WTC11 (cell line): Measurements from ENCODE around the gene CFAP100. TPM values are rescaled to one million over a fixed set of nuclear protein-coding genes. Genes with fewer than 3 reads are reported as not detected.

Experiments
- ATAC-seq: fragments of 200-7000 bp; cut with Tn5 transposase; 2 replicates; pipeline ENCODE4 v1.10.0; 2021; ENCODE audit warnings: mild to moderate bottlenecking, moderate library complexity
- CTCF ChIA-PET: fragments of 300-600 bp; sonication (Branson Sonifier 250); formaldehyde crosslinking; loops from one replicate; lab custom pipeline; 2021; ENCODE audit warnings: antibody characterized with exemption; lab: Charles Lee
- POLR2A ChIA-PET: fragments of 350-600 bp; sonication (Branson Sonifier 250); formaldehyde crosslinking; loops from one replicate; lab custom pipeline; 2021; ENCODE audit warnings: antibody characterized with exemption; lab: Charles Lee
- DNase-seq: peaks from one replicate; pipeline ENCODE4 v3.0.0; 2021; ENCODE audit warnings: low spot score
- H3K27ac Mint-ChIP-seq: 2 replicates; pipeline ENCODE4 v1.8.0; 2021; ENCODE audit warnings: mixed read lengths
- H3K27me3 Mint-ChIP-seq: 2 replicates; pipeline ENCODE4 v1.8.0; 2021; ENCODE audit warnings: low read depth, mild to moderate bottlenecking, moderate library complexity, mixed read lengths
- H3K36me3 Mint-ChIP-seq: 2 replicates; pipeline ENCODE4 v1.8.0; 2021; ENCODE audit warnings: mixed read lengths
- H3K4me1 Mint-ChIP-seq: 2 replicates; pipeline ENCODE4 v1.8.0; 2022; ENCODE audit warnings: mixed read lengths
- H3K4me3 Mint-ChIP-seq: 2 replicates; pipeline ENCODE4 v1.8.0; 2021; ENCODE audit warnings: mild to moderate bottlenecking, moderate library complexity, mixed read lengths
- H3K9me3 Mint-ChIP-seq: 2 replicates; pipeline ENCODE4 v1.8.0; 2021; ENCODE audit warnings: mixed read lengths
- E2F5 ChIP-seq: sonication (generic); formaldehyde crosslinking; IDR thresholded peaks from 2 replicates; pipeline ENCODE4 v1.8.1; 2022; ENCODE audit warnings: mild to moderate bottlenecking, moderate library complexity, missing genetic modification reagents
- EMX1 ChIP-seq: fragments of 250-450 bp; sonication (Bioruptor Pico); IDR thresholded peaks from 2 replicates; pipeline ENCODE4 v1.8.0; 2021; ENCODE audit warnings: mild to moderate bottlenecking
- FOXJ3 ChIP-seq: sonication (generic); formaldehyde crosslinking; IDR thresholded peaks from 2 replicates; pipeline ENCODE4 v1.9.0; 2021; ENCODE audit warnings: missing genetic modification reagents, mild to moderate bottlenecking, borderline replicate concordance
- FOXP1 ChIP-seq: sonication (generic); formaldehyde crosslinking; IDR thresholded peaks from 2 replicates; pipeline ENCODE4 v1.8.0; 2022; ENCODE audit warnings: missing genetic modification reagents, mild to moderate bottlenecking, moderate library complexity, borderline replicate concordance
- HMGA2 ChIP-seq: fragments of 250-450 bp; sonication (Bioruptor Pico); IDR thresholded peaks from 2 replicates; pipeline ENCODE4 v1.4.0; 2021; ENCODE audit warnings: mild to moderate bottlenecking, moderate library complexity
- IRF1 ChIP-seq: sonication (generic); formaldehyde crosslinking; IDR thresholded peaks from 2 replicates; pipeline ENCODE4 v1.8.0; 2023; ENCODE audit warnings: missing genetic modification reagents
- MAX ChIP-seq: sonication (generic); formaldehyde crosslinking; IDR thresholded peaks from 2 replicates; pipeline ENCODE4 v1.8.0; 2022; ENCODE audit warnings: mild to moderate bottlenecking, missing genetic modification reagents
- NR1H2 ChIP-seq: sonication (generic); formaldehyde crosslinking; IDR thresholded peaks from 2 replicates; pipeline ENCODE4 v1.9.0; 2021; ENCODE audit warnings: mild to moderate bottlenecking, moderate library complexity, missing genetic modification reagents
- RELA ChIP-seq: sonication (generic); formaldehyde crosslinking; IDR thresholded peaks from 2 replicates; pipeline ENCODE4 v1.8.1; 2022; ENCODE audit warnings: missing genetic modification reagents, mild to moderate bottlenecking, borderline replicate concordance
- RORB ChIP-seq: fragments of 250-450 bp; sonication (Bioruptor Pico); IDR thresholded peaks from 2 replicates; pipeline ENCODE4 v1.9.0; 2021; ENCODE audit warnings: mild to moderate bottlenecking
- SP1 ChIP-seq: sonication (generic); formaldehyde crosslinking; conservative IDR thresholded peaks from 2 replicates; pipeline ENCODE4 v1.8.1; 2022; ENCODE audit warnings: missing genetic modification reagents
- TEAD4 ChIP-seq: sonication (generic); formaldehyde crosslinking; IDR thresholded peaks from 2 replicates; pipeline ENCODE4 v1.8.0; 2022; ENCODE audit warnings: mild to moderate bottlenecking, missing genetic modification reagents
- ZBTB21 ChIP-seq: sonication (generic); formaldehyde crosslinking; IDR thresholded peaks from 2 replicates; pipeline ENCODE4 v1.8.1; 2023; ENCODE audit warnings: mild to moderate bottlenecking, missing genetic modification reagents, borderline replicate concordance
- ZNF416 ChIP-seq: fragments of 250-450 bp; sonication (Bioruptor Pico); IDR thresholded peaks from 2 replicates; pipeline ENCODE4 v1.9.0; 2021; ENCODE audit warnings: mild to moderate bottlenecking, inconsistent platforms
- ZNF423 ChIP-seq: fragments of 250-450 bp; sonication (Bioruptor Pico); IDR thresholded peaks from 2 replicates; pipeline ENCODE4 v2.1.2; 2022; ENCODE audit warnings: mild to moderate bottlenecking, moderate library complexity
- total RNA-seq: library from RNA; stranded (reverse); gene quantifications from 3 replicates; pipeline ENCODE4 v1.2.3, GENCODE V29; 2021
- TF ChIP-seq, protein P1 (sequence below): sonication (generic); formaldehyde crosslinking; IDR thresholded peaks from 2 replicates; pipeline ENCODE4 v1.8.0; 2023; ENCODE audit warnings: missing genetic modification reagents, mild to moderate bottlenecking, borderline replicate concordance
- TF ChIP-seq, protein P2 (sequence below): sonication (generic); formaldehyde crosslinking; IDR thresholded peaks from 2 replicates; pipeline ENCODE4 v1.8.0; 2022; ENCODE audit warnings: mild to moderate bottlenecking, missing genetic modification reagents
- TF ChIP-seq, protein P3 (sequence below): fragments of 250-450 bp; sonication (Bioruptor Pico); IDR thresholded peaks from 2 replicates; pipeline ENCODE4 v2.1.2; 2022; ENCODE audit warnings: mild to moderate bottlenecking, moderate library complexity
- TF ChIP-seq, protein P4 (sequence below): sonication (generic); formaldehyde crosslinking; IDR thresholded peaks from 2 replicates; pipeline ENCODE4 v1.8.0; 2022; ENCODE audit warnings: missing genetic modification reagents
- TF ChIP-seq, protein P5 (sequence below): sonication (generic); formaldehyde crosslinking; IDR thresholded peaks from 2 replicates; pipeline ENCODE4 v1.8.1; 2023; ENCODE audit warnings: mild to moderate bottlenecking, missing genetic modification reagents

Gene CFAP100
- total RNA-seq, 1 experiment from 2014 or later, result not detected

- POLR2A ChIA-PET, result interaction anchor here (0.9 to 1.7 kb wide), 2 partner anchors 9 to 20 kb away, joined by 4 to 5 read pairs; no protein-coding TSS in a partner anchor
- DNase-seq (peak; percentile 52), ATAC-seq (peak; percentile 43)
- Mint-ChIP-seq H3K4me1 (peaks cover 39% of the 10 kb centered on the region), H3K27ac (peak overlapping the region; percentile 61), H3K36me3 (peaks cover 4% of the 10 kb centered on the region), H3K4me3 (peak overlapping the region; percentile 82), H3K27me3 (no peaks in the 10 kb centered on the region), H3K9me3 (no peaks in the 10 kb centered on the region)
- CTCF ChIA-PET, result interaction anchor here (0.8 to 2.0 kb wide), 10 partner anchors 9 to 898 kb away, joined by 3 to 18 read pairs (median 4); partner anchors contain the start of gene CFAP100
- TF ChIP-seq MAX (CRISPR knock-in tag) (no peak), EMX1 (CRISPR knock-in tag) (no peak), RELA (CRISPR knock-in tag) (0 out of 2 replicates have a peak, but pooled peaks have one; percentile 45), ZBTB21 (no peak; the same call in 1 of the 2 replicates), FOXJ3 (CRISPR knock-in tag) (no peak), TEAD4 (CRISPR knock-in tag) (no peak), HMGA2 (no peak), E2F5 (no peak), ZNF416 (CRISPR knock-in tag) (no peak), FOXP1 (CRISPR knock-in tag) (no peak; the same call in 1 of the 2 replicates), ZNF423 (CRISPR knock-in tag) (no peak), IRF1 (0 out of 2 replicates have a peak, but pooled peaks have one; percentile 41), RORB (CRISPR knock-in tag) (no peak), SP1 (CRISPR knock-in tag) (0 out of 2 replicates have a peak, but pooled peaks have one; percentile 9), NR1H2 (CRISPR knock-in tag) (no peak)
- TF ChIP-seq, protein P1, sequence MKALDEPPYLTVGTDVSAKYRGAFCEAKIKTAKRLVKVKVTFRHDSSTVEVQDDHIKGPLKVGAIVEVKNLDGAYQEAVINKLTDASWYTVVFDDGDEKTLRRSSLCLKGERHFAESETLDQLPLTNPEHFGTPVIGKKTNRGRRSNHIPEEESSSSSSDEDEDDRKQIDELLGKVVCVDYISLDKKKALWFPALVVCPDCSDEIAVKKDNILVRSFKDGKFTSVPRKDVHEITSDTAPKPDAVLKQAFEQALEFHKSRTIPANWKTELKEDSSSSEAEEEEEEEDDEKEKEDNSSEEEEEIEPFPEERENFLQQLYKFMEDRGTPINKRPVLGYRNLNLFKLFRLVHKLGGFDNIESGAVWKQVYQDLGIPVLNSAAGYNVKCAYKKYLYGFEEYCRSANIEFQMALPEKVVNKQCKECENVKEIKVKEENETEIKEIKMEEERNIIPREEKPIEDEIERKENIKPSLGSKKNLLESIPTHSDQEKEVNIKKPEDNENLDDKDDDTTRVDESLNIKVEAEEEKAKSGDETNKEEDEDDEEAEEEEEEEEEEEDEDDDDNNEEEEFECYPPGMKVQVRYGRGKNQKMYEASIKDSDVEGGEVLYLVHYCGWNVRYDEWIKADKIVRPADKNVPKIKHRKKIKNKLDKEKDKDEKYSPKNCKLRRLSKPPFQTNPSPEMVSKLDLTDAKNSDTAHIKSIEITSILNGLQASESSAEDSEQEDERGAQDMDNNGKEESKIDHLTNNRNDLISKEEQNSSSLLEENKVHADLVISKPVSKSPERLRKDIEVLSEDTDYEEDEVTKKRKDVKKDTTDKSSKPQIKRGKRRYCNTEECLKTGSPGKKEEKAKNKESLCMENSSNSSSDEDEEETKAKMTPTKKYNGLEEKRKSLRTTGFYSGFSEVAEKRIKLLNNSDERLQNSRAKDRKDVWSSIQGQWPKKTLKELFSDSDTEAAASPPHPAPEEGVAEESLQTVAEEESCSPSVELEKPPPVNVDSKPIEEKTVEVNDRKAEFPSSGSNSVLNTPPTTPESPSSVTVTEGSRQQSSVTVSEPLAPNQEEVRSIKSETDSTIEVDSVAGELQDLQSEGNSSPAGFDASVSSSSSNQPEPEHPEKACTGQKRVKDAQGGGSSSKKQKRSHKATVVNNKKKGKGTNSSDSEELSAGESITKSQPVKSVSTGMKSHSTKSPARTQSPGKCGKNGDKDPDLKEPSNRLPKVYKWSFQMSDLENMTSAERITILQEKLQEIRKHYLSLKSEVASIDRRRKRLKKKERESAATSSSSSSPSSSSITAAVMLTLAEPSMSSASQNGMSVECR (CRISPR knock-in tag), result no peak; the same call in 1 of the 2 replicates
- TF ChIP-seq, protein P2, sequence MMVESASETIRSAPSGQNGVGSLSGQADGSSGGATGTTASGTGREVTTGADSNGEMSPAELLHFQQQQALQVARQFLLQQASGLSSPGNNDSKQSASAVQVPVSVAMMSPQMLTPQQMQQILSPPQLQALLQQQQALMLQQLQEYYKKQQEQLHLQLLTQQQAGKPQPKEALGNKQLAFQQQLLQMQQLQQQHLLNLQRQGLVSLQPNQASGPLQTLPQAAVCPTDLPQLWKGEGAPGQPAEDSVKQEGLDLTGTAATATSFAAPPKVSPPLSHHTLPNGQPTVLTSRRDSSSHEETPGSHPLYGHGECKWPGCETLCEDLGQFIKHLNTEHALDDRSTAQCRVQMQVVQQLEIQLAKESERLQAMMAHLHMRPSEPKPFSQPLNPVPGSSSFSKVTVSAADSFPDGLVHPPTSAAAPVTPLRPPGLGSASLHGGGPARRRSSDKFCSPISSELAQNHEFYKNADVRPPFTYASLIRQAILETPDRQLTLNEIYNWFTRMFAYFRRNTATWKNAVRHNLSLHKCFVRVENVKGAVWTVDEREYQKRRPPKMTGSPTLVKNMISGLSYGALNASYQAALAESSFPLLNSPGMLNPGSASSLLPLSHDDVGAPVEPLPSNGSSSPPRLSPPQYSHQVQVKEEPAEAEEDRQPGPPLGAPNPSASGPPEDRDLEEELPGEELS (CRISPR knock-in tag), result no peak
- TF ChIP-seq, protein P3, sequence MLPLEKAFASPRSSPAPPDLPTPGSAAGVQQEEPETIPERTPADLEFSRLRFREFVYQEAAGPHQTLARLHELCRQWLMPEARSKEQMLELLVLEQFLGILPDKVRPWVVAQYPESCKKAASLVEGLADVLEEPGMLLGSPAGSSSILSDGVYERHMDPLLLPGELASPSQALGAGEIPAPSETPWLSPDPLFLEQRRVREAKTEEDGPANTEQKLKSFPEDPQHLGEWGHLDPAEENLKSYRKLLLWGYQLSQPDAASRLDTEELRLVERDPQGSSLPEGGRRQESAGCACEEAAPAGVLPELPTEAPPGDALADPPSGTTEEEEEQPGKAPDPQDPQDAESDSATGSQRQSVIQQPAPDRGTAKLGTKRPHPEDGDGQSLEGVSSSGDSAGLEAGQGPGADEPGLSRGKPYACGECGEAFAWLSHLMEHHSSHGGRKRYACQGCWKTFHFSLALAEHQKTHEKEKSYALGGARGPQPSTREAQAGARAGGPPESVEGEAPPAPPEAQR, result no peak
- TF ChIP-seq, protein P4, sequence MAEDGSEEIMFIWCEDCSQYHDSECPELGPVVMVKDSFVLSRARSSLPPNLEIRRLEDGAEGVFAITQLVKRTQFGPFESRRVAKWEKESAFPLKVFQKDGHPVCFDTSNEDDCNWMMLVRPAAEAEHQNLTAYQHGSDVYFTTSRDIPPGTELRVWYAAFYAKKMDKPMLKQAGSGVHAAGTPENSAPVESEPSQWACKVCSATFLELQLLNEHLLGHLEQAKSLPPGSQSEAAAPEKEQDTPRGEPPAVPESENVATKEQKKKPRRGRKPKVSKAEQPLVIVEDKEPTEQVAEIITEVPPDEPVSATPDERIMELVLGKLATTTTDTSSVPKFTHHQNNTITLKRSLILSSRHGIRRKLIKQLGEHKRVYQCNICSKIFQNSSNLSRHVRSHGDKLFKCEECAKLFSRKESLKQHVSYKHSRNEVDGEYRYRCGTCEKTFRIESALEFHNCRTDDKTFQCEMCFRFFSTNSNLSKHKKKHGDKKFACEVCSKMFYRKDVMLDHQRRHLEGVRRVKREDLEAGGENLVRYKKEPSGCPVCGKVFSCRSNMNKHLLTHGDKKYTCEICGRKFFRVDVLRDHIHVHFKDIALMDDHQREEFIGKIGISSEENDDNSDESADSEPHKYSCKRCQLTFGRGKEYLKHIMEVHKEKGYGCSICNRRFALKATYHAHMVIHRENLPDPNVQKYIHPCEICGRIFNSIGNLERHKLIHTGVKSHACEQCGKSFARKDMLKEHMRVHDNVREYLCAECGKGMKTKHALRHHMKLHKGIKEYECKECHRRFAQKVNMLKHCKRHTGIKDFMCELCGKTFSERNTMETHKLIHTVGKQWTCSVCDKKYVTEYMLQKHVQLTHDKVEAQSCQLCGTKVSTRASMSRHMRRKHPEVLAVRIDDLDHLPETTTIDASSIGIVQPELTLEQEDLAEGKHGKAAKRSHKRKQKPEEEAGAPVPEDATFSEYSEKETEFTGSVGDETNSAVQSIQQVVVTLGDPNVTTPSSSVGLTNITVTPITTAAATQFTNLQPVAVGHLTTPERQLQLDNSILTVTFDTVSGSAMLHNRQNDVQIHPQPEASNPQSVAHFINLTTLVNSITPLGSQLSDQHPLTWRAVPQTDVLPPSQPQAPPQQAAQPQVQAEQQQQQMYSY (CRISPR knock-in tag), result no peak
- TF ChIP-seq, protein P5, sequence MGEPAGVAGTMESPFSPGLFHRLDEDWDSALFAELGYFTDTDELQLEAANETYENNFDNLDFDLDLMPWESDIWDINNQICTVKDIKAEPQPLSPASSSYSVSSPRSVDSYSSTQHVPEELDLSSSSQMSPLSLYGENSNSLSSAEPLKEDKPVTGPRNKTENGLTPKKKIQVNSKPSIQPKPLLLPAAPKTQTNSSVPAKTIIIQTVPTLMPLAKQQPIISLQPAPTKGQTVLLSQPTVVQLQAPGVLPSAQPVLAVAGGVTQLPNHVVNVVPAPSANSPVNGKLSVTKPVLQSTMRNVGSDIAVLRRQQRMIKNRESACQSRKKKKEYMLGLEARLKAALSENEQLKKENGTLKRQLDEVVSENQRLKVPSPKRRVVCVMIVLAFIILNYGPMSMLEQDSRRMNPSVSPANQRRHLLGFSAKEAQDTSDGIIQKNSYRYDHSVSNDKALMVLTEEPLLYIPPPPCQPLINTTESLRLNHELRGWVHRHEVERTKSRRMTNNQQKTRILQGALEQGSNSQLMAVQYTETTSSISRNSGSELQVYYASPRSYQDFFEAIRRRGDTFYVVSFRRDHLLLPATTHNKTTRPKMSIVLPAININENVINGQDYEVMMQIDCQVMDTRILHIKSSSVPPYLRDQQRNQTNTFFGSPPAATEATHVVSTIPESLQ (CRISPR knock-in tag), result no peak
Measured at GRCh38 chr3:126476166-126477060, 81.7 kb downstream of the CFAP100 start.
